Prostate gland (tissue), 2 donors: Measurements from ENCODE around the gene TOP3B.

Experiments
- POLR2A ChIP-seq: fragments of 450-650 bp; IDR thresholded peaks from one replicate; pipeline ENCODE4 v1.6.1; 2016; ENCODE audit warnings: antibody characterized with exemption, mild to moderate bottlenecking
- TF ChIP-seq, protein P1 (sequence below), 4 experiments: fragments of 200-600 bp in 2 of 4; fragments of 450-650 bp in 2 of 4; sonication (generic) in 2 of 4; IDR thresholded peaks; 1 replicate in 3 of 4; 2 replicates in 1 of 4; pipeline ENCODE4 v1.5.1; 2016 to 2019; ENCODE audit warnings: antibody characterized with exemption in 4 of 4, mild to moderate bottlenecking in 2 of 4, moderate library complexity in 2 of 4

- TF ChIP-seq, protein P1, sequence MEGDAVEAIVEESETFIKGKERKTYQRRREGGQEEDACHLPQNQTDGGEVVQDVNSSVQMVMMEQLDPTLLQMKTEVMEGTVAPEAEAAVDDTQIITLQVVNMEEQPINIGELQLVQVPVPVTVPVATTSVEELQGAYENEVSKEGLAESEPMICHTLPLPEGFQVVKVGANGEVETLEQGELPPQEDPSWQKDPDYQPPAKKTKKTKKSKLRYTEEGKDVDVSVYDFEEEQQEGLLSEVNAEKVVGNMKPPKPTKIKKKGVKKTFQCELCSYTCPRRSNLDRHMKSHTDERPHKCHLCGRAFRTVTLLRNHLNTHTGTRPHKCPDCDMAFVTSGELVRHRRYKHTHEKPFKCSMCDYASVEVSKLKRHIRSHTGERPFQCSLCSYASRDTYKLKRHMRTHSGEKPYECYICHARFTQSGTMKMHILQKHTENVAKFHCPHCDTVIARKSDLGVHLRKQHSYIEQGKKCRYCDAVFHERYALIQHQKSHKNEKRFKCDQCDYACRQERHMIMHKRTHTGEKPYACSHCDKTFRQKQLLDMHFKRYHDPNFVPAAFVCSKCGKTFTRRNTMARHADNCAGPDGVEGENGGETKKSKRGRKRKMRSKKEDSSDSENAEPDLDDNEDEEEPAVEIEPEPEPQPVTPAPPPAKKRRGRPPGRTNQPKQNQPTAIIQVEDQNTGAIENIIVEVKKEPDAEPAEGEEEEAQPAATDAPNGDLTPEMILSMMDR (IDR thresholded peaks at IDR 0.05), result no peak
- TF ChIP-seq POLR2A, result no peak
Observed at GRCh38 chr22:21975854-21976345, 6.7 kb downstream of the TOP3B start.
